Hepatic stellate cell (primary cell): ENCODE measurements around the gene AP2A1.
A peak's percentile ranks its signal among the peaks of the same experiment; 100 is the strongest.

Experiments
- DNase-seq: peaks from one replicate; pipeline ENCODE4 v3.0.0; 2011; ENCODE audit warnings: low spot score

Gene AP2A1

DNA sequence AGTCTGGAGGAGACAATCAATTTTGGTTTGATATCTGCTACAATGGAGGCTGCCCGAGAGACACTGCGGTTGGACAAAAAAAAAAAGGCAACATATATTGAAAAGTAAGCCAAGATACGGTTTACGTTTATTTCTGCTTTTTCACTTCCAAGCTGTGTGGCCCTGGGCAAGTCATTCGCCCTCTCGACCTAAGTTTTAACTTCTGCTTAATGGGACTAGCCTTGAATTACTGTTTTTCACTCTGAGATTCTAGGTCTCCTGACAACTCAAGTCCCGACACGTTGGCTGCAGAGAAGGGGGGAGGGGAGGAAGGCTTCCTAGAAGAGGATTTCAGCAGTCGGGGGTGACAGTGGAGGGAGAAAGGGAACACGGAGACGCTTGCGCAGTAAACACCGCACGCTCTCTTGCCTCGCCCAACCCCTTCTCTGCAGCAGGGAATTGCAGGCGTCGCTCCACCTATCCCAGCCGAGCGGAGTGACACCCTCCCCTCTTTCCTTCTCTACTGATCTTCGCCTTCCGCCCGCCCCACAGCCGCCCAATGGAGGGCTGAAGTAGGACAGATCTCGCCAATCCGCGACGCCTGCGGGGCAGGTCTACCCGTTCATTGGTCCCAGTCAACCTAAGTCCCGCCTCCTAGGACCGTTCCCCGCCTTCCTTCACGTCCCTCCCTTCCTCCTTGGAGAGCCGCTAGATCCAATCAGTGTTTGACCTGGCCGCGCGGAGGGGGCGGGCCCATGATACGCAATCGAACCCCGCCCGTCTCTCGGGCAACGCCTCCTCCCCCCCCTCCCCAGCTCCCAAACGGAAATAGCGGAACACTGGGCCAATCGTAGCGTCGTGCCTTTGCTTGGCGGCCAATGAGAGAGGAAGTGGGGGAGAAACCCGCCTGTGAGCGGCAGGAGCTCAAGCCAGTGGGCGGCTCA, 533 bp upstream of the AP2A1 start:
- peak; percentile 100 for DNase-seq

DNA sequence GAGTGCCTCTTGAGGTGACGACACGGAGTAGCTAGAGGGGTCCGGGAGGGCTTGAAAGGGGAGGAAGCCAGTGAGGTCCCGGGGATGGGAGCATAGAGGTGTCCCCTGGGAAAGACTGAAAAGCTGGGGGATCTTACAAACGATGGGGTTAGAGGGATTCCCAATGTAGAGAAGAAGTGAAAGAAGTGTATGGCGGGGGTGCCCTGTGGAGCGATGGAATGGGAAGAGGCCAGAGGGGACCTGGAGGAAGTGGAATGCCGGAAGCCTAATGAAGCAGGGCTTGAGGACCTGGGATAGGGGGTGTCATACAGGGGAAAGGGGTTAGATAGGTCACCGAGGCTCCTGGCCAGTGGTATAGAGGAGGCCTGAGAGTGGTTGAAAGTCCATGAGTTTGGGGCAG, 580 bp downstream of the AP2A1 start:
- DNase-seq = peak; percentile 35

DNA sequence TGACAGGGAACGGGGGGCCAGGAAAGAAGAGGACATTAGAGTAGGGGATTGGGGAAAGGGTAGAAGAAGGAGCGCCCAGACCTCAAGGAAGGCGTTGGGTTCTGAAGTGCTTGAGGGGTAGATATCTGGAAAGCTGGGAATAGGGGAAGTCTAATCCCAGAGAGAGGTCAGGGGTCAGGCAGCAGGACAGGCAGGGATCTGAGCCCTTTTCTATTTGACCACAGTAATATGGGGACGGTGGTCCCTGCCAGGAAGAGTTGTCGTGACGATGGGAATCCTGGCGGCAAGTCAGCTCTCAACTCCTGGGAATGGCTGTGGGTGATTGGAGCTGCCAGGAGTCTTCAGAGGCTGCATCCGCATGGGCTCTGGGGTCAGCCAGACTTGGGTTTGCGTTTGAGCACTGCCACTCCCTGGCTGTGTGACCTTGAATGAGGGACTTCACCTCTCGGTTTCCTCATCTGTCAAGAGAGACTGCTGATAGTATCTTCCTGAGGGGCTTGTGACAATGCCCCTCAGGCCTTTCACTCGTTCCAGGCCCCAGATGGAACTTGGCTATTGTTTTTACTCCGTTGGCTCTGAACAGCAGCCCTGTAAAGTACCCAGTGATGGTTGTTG, 1.3 kb downstream of the AP2A1 start:
- DNase-seq = peak; percentile 26

DNA sequence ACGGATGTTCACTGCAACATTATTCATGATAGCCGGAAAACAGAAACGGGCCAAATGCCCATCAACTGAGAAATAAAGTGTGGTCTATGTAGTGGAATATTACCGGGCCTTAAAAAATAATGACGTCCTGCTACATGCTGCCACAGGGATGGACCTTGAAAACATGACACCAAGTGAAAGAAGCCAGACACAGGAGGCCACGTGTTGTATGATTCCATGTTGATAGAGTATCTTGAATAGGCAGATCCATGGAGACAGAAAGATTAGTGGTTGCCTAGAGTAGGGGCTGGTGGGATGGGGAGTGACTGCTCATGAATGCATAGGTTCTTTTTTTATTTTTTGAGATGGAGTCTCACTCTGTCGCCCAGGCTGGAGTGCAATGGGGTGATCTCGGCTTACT, 3.7 kb downstream of the AP2A1 start:
- DNase-seq = no peak

DNA sequence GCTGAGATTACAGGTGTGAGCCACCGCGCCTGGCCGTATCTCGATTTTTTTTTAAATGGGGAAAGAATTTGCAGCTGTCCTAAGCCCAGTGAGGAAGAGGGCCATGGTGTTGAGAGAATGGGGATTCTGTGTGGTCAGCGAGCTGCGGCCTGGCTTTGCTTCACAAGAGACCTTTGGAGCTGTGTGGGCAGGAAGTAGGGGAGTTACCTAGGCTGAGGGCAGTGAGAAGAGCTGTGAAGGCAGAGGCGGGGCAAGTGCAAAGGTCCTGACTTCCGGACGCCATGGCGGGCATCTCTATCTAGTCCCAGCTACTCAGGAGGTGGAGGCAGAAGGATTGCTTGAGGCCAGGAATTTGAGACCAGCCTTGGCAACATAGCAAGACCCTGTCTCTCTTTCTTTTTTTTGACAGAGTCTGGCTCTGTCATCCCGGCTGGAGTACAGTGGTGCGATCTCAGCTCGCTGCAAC, 4.9 kb downstream of the AP2A1 start:
- DNase-seq = no peak

DNA sequence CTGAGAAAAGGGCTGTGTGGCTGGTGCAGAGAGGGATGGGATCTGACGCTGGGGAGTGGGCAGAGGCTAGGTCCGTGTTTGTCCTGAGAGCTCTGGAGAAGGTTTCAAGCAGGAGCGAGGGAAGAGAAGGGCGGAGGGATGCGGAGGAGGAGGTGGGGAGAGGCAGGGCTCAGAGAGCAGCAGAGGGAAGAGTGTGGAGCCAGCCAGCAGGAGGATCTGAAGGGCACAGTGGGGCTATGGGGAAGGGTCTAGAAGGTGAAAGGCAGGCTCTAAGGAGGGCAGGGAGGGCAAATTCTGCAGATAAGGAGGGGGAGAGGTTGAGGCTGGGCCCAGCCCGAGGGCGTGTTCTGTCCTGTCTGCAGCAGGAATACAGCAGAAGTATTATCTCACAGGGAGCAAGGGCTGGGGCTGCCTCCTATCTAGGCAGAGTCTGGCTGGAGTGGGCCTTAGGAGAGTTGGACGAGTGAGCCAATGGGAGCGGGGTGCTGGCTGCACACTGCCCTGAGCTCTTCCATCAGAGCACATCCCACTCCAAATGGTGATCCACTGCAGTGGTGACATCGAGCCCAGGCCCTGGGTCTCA, 6.1 kb downstream of the AP2A1 start:
- no peak for DNase-seq

DNA sequence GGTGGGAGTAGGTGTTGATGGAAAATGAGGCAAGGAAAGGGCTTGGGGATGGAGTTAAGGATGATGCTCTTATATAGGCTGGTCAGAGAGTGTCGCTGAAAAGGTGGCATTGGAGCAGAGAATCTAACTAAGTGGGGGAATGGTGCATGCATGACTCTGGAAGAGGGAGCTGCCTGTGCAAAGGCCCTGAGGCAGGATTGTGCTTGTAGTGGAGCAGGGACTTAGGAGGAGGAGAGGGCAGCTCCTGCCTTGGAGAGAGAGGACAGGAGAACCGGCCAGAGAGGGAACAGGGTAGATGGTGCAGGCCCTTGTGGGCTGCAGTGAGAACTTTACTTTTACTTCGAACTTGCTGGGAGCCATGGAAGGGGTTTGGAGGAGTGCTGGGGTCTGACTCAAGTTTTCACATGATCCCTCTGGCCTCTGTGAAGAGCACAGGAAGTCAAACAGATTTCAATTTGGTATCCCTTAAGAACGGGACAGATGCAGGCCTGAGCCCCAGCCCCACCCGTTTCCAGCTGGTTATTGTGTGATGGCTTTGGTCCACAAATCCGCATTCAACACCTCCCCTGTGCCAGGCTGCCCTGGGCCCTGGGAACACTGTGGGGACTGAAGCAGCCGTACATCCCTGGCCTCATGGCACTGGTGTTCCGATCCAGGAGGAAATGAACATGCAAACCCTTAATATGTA, 7.0 kb downstream of the AP2A1 start:
- no peak for DNase-seq

DNA sequence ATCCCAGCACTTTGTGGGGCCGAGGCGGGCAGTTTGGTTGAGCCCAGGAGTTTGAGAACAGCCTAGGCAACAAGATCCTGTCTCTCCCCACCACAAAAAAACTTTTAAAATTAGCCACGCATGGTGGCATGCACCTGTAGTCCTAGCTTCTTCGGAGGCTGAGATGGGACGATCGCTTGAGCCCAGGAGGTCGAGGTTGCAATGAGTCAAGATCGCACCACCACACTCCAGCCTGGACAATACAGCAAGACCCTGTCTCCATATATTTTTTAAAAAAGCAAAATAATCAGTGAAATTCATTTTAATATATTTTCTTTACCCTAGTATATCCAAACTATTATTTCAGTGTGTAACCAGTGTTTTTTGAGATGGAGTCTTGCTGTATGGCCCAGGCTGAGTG, 8.2 kb downstream of the AP2A1 start:
- DNase-seq = no peak

DNA sequence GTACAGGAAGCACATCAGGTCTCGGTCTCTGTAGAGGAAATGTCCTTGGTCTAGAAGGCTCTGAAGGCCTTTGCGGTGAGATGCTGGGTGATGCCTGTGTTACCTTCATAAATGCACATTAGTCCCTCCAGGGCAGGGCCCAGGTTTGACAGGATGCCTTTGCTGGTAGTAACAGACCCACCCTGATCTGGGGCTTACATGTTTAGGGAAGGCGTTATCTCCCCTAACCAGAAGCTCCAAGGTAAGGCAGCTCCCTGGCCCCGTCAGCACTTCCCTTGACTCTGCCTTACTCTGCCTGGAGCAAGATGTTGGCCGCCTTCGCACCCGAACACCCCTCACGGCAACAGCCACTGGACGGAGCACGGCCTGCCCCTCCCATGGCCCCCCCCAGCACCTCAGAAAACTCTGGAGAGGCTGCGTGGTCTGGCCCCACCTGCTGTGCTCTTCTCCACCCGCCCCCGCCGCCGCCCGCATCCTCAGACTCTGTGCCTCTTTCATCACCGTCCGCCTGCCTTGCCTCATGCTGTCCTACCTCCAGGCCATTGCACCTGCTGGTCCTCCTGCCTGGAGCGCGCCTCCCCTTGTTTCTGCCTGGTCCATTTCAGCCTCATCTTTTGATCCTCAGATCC, 9.1 kb downstream of the AP2A1 start:
- no peak for DNase-seq

DNA sequence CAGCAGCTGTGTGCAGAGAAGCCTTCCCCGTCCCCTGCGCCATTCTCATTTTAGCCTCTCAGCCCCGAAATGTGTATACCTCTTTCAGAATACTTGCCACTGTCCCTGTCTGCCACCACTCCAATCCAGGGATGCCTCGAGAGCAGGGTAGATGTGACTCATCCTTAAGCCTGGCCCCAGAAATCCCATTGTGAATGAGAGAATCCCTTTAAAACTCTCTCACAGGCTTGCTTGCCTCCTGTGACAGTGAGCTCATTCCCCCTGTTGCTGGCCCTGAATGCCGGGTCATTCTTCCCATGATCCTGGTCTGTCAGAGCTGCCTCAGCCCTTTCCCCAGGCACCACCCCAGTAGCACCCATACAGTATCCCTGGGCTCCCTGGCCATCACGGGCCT, 9.6 kb downstream of the AP2A1 start:
- no peak for DNase-seq

DNA sequence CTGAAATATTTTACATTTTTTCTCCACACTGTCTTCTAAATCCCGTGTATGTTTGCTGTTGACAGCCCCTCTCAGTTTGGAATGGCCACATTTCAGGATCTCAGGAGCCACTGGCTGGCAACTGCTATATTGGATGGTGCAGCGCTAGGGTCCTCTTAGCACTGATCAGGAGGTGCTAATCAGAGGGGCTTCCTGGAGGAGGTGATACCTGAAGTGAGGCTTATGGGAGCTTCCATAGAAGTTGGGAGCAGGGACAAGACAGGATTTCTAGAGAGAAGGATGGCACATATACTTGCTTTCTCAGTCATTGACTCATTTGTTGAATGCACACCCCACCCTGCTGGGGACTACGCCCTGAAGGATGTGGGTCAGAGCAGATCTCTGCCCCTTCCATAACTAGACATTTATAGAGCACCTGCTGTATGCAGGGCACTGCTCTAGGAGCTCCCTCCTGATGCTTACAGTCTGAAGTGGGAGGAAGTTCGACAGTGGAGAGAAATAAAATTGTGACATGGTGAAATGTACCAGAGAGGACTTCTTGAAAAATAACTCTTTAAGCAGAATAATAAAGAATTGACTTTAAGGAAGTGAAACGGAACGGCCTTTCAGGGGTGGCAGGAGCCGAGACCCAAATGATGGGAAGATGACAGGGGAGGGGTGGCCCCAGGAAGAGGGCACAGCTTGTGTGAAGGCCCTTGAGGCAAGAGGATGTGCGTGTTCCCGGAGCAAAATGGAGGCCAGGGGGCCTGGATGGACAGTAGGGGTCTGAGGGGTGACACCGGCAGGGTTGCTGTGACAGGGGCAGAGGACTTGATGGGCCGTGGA, 13.1 kb downstream of the AP2A1 start:
- DNase-seq = no peak

DNA sequence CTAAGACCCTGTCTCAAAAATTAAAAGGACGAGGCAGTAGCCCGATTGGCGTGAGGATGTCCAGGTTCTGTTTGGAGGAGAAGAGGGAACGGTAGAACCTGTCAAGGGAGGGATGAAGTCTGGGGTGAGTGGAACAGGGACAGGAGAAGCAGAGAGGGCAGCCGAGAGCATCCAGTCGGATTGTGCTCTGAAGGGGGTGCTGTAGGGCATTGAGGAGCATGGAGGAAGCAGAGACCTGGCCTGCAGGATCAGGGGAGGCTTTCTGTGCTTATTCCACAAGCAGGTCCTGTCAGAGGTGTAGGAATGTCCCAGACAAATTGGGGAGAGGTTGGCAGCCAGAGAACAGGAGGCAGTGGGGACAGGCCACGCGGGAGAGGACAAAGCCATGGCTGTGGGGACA, 14.1 kb downstream of the AP2A1 start:
- DNase-seq = no peak

DNA sequence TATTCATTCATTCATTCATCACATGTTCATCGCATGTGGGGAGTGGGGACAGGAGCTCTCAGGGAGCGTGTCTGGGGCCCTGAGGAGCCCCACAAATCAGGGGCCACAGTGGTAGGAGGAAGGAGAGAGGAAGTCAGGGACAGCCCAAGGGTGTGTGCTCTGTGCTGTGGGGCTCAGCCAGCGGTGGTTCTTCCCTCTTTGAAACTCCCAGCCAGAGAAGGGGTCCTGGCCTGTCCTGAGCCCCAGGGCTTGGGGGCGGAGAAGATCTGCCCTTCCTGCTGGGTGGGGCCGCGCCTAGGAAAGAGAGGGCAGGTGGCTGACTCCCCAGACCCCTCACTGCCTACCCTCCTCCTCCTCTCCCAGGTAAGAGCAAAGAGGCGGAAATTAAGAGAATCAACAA, 14.6 kb downstream of the AP2A1 start:
- DNase-seq = no peak

DNA sequence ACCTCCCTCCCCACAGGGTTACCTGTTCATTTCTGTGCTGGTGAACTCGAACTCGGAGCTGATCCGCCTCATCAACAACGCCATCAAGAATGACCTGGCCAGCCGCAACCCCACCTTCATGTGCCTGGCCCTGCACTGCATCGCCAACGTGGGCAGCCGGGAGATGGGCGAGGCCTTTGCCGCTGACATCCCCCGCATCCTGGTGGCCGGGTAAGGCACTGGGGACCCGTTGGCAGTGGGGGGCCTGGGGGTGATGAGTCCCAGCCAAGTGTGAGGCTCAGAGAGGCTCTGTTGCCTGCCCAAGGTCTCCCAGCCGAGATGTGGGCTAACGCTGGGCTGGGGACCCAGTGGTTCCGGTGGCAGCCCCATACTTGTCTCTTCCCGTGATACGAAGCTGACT, 15.7 kb downstream of the AP2A1 start:
- DNase-seq = no peak

DNA sequence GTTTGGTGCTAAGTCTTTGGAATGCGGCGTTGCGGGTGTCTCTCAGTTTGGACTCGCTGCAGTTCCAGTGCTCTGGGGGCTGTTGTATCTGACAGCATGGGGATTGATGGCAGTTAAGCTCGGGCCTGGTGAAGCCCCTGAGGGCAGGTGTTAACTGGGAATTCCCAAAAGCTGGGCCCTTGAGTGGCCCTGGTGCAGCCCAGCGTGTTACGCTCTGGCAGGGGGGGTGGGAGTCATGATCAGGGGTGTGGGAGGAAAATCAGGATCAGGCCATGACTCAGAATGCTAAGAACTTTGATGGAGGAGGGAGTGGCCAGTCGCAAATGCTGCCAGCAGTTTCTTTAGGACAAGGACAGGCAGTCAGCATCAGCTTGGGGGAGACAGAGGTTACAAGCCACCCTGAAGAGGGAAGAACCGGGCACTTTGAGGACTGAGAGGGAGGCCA, 19.6 kb downstream of the AP2A1 start:
- peak; percentile 57 for DNase-seq

DNA sequence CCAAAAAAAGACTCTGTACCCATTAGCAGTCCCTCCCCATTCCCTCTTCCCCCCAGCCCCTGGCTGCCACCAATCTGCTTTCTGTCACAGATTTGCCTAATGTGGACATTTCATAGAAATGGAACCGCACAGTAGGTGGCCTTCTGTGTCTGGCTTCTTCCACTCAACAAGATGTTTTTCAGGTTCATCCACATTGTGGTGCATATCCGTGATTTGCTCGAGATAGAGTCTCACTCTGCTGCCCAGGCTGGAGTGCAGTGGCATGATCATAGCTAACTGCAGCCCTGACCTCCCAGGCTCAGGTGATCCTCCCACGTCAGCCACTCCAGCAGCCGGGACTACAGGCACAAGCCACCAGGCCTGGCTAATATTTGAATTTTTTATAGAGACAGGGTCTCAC, 20.9 kb downstream of the AP2A1 start:
- DNase-seq = no peak

DNA sequence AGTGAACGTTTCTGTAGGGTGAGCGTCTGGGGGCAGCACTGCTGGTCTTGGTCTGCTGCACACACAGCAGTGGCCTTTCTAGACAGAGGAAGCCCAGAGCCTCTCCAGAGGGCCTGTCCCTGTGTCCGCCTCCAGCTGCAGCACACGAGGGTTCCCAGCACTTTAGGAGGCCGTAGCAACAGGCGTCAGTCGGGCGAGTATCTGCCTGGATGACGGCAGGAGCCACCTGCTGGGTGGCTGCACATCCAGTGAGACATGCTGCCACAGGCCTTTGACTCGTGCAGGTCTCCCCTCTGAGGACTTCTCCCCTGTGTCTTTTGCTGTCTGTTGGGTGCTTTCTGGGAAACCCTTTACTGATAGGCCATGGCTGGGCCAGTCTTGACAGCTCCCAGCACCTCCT, 22.1 kb downstream of the AP2A1 start:
- DNase-seq = no peak

DNA sequence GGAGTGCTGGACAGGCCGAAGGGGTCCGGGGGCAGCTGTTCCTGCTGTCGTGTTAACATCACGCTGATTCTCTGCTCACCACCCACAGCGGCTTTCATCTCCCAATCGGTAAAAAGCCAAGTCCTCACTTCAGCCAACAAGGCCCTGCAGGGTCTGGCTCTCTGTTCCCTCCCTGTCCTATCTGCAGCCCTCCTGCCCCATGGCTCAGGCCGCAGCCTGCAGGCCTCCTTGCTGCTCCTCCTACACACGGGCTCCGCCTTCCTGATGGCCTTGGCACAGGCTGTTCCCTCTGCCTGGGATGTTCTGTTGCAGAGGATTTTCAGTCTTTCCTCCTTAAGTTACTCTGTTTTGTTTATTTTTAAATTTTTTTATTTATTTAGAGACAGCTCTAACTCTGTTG, 24.1 kb downstream of the AP2A1 start:
- DNase-seq = peak; percentile 41

DNA sequence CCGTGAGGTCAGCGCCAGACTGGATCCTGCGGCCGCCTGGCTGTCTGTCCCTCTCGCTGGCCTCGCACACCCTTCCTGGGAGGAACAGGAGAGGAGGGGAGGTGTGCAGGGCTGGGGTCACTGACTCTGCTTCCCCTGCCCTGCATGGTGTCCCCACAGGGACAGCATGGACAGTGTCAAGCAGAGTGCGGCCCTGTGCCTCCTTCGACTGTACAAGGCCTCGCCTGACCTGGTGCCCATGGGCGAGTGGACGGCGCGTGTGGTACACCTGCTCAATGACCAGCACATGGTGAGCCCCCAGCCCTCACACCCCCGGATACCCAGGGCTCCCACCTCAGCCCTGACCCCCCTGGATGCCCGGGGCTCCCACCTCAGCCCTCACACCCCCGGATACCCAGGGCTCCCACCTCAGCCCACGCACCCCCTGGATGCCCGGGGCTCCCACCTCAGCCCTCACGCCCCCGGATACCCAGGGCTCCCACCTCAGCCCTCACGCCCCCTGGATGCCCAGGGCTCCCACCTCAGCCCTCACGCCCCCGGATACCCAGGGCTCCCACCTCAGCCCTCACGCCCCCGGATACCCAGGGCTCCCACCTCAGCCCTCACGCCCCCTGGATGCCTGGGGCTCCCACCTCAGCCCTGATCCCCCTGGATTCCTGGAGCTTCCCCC, 25.1 kb downstream of the AP2A1 start:
- DNase-seq = no peak

DNA sequence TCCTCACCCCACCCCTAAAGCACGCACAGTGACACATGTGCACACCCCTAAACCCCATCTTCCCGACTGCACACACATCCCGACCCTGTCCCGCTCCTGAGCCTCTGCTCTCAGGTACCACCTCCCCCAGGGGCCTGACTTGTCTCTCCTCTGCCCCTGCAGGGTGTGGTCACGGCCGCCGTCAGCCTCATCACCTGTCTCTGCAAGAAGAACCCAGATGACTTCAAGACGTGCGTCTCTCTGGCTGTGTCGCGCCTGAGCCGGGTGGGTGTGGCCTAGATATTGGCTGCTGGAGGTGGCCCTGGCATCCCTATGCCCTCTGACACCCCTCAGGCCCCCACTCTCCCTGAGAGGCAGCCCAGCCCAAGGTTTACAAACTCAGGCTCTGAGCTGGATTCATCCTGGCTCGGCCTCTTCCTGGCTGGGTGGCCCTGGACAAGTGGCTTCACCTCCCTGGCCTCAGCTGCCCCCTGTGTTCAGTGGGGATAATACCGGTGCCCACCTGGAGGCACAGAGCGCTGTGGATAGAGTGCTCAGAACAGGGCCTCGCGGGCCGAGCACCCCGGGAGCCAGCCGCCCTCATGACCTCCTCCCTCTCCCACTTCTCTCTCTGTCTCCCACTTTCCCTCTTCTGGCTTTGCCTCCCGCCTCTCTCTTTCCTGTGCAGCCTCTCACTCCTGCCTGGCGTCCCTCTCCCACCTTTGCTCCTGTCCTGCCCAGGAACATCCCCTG, 26.2 kb downstream of the AP2A1 start:
- DNase-seq = no peak
